Measurements from ENCODE around the gene ELMOD3.

- TF ChIP-seq JUN (CRISPR knock-in tag; IDR thresholded peaks at IDR 0.05): no peak
- no peak for TF ChIP-seq E2F4 (CRISPR knock-in tag; IDR thresholded peaks at IDR 0.05; ENCODE audit: borderline replicate concordance, low read depth)
- no peak for TF ChIP-seq CTCF (IDR thresholded peaks at IDR 0.05)
- TF ChIP-seq NR1H2 (CRISPR knock-in tag; IDR thresholded peaks at IDR 0.05): no peak
- TF ChIP-seq USF2 (CRISPR knock-in tag; IDR thresholded peaks at IDR 0.05): no peak
These were observed 40.4 kb downstream of the ELMOD3 start for GRCh38 chr2:85394976-85395375.
